ENCODE results near the gene MB21D2. TPM values are rescaled to one million over a fixed set of nuclear protein-coding genes. Genes with fewer than 3 reads are reported as not detected.

MB21D2 gene
- polyA plus RNA-seq, 3 donors: 16.0 to 17.0 (median 16.3) TPM

GRCh38 chr3:192929755-192930547 lies 12.3 kb upstream of the MB21D2 start:
- no peak for DNase-seq (ENCODE audit: extremely low read depth in 1 of 11, low read depth in 9 of 11, low spot score in 4 of 11)

DNA sequence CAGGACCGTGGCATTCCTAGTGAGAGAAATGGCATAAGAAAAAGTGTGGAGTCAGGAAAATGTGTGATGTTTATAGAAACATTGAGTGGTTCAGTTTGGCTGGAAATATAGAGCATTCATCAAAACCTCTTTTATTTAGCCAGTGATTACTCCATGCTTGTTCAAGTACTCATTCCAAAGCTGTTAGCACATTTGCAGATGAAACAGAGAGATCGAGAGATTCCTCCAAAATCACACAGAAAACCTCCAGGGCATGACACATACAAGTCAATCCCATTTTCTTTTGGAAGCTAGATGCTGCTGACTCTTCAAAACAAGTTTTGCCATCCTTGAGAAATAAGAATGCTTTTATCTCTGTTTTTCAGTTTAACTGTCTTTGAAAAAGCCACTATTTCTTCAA lies 11.5 kb upstream of the MB21D2 start:
- DNase-seq (ENCODE audit: extremely low read depth in 1 of 11, low read depth in 9 of 11, low spot score in 4 of 11): no peak

- no peak for DNase-seq (ENCODE audit: extremely low read depth in 1 of 11, low read depth in 9 of 11, low spot score in 4 of 11)
Observed at GRCh38 chr3:192928720-192929119, 11.1 kb upstream of the MB21D2 start.

DNA sequence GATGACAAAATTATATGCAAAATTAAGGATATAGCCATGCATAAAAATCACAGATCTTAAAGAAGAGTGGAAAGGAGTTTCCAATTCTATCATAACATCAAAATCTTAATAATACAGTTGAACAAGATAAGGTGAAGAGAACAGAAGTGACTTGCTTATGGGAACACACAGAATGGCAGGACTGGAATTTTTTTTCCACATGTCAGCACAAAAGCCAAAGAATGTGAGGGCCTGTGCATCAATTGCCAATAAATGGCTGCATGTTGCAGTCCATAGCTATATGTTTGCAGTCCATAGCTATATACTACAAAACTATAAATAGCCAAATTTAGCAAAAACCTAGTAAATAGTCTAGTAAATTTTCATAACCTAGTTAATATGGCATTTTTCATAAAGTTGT lies 10.4 kb upstream of the MB21D2 start:
- DNase-seq (ENCODE audit: extremely low read depth in 1 of 11, low read depth in 9 of 11, low spot score in 4 of 11): no peak

DNA sequence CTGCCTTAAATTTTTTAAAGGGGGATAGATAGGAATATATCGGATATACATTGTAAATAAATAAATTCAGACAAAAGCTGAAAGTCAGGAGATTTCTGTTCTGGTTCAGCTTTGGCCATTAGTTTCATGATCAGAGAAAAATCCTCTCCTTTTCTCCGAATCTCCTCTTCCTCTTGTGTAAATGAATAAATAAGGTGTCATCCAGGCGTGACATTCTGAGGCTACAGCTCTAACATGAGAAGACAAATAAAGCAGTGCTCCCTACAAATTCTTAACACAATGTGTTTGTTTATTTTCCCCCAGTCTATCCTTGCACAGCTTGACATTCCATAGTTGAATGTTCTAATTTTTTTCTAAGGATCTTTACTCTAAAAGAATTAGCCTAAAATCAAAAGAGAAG lies 9.4 kb upstream of the MB21D2 start:
- no peak for DNase-seq (ENCODE audit: extremely low read depth in 1 of 11, low read depth in 9 of 11, low spot score in 4 of 11)

- no peak for DNase-seq (ENCODE audit: extremely low read depth in 1 of 11, low read depth in 9 of 11, low spot score in 4 of 11)
Observed at GRCh38 chr3:192923731-192924130, 6.1 kb upstream of the MB21D2 start.

DNA sequence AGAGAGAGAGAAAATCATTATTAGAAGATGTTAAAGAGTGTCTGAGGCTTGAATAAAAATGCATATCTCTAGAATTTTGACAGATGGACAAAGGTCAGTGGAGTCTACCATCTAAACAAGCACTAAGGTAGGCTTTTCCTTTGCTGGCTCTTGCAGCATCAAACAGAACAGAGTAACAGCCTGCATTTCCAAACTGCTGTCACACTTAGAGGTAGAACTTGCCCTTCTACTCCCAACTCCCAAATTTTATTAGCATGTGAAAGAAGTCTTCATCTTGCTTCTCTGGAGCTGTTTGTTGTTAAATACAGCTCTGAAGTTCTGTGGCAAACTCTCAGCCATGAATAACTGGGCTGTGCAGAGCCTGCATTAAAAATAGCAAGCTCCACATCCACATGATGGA lies 4.1 kb upstream of the MB21D2 start:
- no peak for DNase-seq (ENCODE audit: extremely low read depth in 1 of 11, low read depth in 9 of 11, low spot score in 4 of 11)

DNA sequence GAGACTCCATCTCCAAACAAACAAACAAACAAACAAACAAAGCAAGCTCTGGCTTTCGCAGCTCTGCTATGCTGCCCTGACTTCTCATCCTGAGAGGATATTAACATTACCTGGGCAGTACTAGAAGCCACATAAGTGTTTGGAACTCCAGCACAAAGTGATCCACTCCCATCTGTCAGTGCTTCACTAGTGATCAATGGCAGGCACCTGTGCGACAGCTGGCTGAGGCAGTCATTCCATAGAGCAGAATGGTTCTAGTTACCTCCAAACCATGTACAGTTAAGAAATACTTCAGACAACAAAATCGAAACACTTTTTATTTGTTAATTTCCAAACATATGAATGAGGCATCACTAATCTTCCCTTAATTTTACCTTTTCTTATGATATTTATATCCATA lies 2.8 kb upstream of the MB21D2 start:
- no peak for DNase-seq (ENCODE audit: extremely low read depth in 1 of 11, low read depth in 9 of 11, low spot score in 4 of 11)

- DNase-seq (ENCODE audit: extremely low read depth in 1 of 11, low read depth in 9 of 11, low spot score in 4 of 11): no peak
Observed at GRCh38 chr3:192919901-192920300, 2.2 kb upstream of the MB21D2 start.

GRCh38 chr3:192918275-192918588 lies 576 bp upstream of the MB21D2 start:
- no peak for DNase-seq (ENCODE audit: extremely low read depth in 1 of 11, low read depth in 9 of 11, low spot score in 4 of 11)

- DNase-seq (ENCODE audit: extremely low read depth in 1 of 11, low read depth in 9 of 11, low spot score in 4 of 11): peak in 10 of 11 donors; percentile 20 to 64 (median 48)
Observed at GRCh38 chr3:192917028-192917403, 640 bp downstream of the MB21D2 start.

GRCh38 chr3:192916371-192917027 lies 1.2 kb downstream of the MB21D2 start:
- peak in 8 of 11 donors; percentile 8 to 36 (median 28) for DNase-seq (ENCODE audit: extremely low read depth in 1 of 11, low read depth in 9 of 11, low spot score in 4 of 11)

GRCh38 chr3:192915722-192916121 lies 1.9 kb downstream of the MB21D2 start:
- DNase-seq (ENCODE audit: extremely low read depth in 1 of 11, low read depth in 9 of 11, low spot score in 4 of 11): no peak

DNA sequence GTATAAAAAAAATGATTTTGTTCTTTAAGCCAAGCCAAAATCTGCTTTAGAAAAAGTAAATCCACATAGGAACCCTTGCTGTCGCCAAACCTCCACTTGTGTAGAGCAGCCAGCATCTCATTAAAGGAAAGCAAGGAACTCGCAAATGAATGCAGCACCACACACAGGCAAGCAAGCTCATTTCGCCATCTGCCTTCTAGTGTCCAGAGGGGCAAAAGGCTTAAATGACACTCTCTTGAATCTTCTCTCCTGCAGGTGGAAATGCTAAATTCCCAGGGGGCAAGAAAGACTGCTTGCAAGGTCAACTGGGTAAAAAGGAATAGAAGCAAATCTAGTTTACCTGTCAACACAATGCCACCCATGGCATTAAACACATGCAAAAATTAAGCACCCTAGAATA lies 2.4 kb downstream of the MB21D2 start:
- peak in 6 of 11 donors; percentile 15 to 50 (median 25) for DNase-seq (ENCODE audit: extremely low read depth in 1 of 11, low read depth in 9 of 11, low spot score in 4 of 11)

GRCh38 chr3:192914848-192915247 lies 2.8 kb downstream of the MB21D2 start:
- DNase-seq (ENCODE audit: extremely low read depth in 1 of 11, low read depth in 9 of 11, low spot score in 4 of 11): no peak

GRCh38 chr3:192913540-192913939 lies 4.1 kb downstream of the MB21D2 start:
- no peak for DNase-seq (ENCODE audit: extremely low read depth in 1 of 11, low read depth in 9 of 11, low spot score in 4 of 11)

DNA sequence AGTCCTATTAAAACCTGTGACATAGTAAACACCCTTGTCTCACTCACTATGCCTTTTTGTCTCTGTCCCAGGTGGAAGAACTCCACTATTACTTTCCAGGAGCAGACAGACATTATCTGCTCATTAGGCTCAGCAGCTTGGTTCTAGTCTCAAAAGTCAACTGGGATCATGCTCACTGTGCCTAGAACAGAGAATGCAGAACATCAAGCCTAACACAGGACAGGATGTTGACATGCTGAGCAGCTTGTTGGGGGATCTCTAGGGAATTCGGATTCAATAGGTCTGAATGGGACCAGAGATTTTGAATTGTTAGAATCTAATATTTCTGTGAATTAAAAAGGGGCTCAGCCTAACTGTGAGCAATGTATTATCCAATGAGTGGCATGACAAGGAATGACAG lies 6.4 kb downstream of the MB21D2 start:
- DNase-seq (ENCODE audit: extremely low read depth in 1 of 11, low read depth in 9 of 11, low spot score in 4 of 11): no peak

DNA sequence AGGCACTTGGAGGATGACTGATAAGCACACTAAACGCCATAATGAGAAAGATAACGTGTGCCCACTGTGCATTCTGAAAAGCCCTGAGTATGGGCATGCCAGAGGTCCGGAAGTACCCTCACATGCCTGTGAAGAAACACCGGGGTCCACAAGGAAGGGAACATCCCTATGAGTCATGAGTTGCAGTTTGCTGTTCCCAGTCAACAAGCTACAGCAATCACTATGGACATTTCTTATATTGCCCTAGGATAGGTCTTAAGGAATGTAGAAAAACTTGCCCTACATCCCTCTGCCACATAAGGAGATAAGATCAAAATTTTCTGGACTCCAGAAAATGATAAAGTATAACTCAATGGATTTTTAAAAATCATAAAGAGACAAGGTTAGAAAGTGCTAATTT lies 9.9 kb downstream of the MB21D2 start:
- no peak for DNase-seq (ENCODE audit: extremely low read depth in 1 of 11, low read depth in 9 of 11, low spot score in 4 of 11)

- no peak for DNase-seq (ENCODE audit: extremely low read depth in 1 of 11, low read depth in 9 of 11, low spot score in 4 of 11)
Observed at GRCh38 chr3:192906940-192907339, 10.7 kb downstream of the MB21D2 start.

DNA sequence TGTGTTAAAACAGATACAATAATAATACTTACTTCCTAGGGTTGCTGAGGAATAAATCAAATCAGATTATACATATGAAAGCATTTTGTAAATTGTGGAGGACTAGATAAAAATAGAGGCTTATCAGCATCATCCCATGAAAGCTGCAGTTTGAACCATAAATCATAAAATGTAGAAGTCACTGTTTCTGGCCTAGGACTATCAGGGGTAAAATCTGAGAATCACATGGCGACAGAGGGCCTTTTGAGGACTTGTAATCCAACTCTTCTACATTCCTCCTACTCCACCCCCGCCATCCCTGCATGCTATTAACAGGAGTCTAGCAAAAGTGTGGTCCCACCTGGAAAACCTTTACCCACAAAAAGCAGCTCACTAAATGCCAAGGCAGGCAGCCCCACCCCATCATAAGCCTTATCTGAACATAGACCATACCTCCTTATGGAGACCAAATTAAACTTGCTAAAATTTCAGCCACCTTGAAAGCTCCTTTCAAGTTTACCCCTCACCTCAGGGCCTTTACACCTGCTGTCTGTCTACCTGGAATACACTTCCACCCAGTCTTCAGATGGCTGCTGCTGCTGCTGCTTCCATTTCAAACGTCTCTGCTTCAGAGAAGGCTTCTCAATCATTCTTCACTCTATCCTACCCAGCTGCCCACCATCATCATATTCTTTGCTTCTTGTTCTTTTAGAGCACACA lies 11.5 kb downstream of the MB21D2 start:
- DNase-seq (ENCODE audit: extremely low read depth in 1 of 11, low read depth in 9 of 11, low spot score in 4 of 11): no peak
